Fibroblast of skin of left quadriceps (primary cell): ENCODE results near the gene ERBIN.
"Not testable (repeated sequence)": the region's sequence is repeated elsewhere in the genome, so short reads cannot be mapped to it uniquely, and the experiment has no call there.

Source experiments
- DNase-seq, 2 experiments: peaks; one replicate each; pipeline ENCODE4 v3.0.0-alpha.2; 2013; ENCODE audit warnings: low read depth in 2 of 2

The ERBIN gene

DNA sequence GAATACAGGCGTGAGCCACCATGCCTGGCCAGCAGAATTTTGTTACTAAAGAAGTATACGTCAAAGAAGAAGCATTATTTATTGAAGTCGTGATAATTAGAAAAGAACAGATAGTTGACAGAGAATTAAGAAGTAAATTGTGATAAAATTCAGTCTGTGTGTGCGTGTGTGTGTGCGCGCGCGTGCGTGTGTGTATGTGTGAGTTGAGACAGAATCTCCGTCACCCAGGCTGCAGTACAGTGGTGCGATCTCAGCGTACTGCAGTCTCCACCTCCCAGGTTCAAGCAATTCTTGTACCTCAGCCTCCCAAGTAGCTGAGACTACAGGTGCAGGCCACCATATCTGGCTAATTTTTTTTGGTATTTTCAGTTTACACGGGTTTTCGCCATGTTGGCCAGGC lies 77.8 kb downstream of the ERBIN start:
- DNase-seq: no peak

DNA sequence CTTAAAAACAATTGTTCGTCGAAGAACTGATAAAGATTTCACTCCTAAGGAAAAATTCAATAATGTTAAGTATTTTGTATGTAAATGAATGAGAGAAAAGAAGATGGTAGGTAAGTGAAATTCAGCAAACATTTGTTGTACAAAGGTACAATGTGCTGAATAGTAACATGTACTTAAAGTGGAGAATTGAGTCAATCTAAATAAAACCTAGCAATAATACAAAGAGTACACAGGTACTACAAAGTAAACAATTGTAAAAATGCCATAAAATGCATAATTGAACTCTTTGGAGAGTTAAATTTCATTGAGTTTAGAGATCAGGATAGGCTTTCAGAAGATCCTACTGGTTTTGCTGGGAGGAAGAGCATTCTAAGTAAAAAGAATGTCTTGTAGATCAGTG lies 82.9 kb downstream of the ERBIN start:
- DNase-seq: no peak

DNA sequence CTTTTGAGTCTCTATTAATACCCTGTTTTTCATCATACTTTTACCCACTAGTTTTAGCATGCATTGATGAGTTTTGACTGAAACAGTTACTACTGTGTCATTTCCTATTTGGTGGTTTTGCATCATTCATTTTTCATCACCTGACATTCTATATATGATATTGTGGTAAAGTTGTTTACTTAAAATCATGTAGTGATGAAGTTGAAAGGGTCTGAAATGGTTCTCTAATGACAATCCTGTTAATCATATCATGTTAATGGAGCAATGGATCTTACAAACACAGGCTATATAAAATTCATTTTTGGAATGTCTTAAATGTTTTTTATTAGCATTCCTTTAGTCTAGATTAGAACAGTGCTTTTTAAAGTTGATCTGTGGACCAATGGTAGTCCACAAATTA lies 84.1 kb downstream of the ERBIN start:
- peak; percentile 11 to 16 for DNase-seq

- no peak for DNase-seq
Observed at GRCh38 chr5:66012271-66012670, 85.9 kb downstream of the ERBIN start.

- DNase-seq: no peak
Observed at GRCh38 chr5:66013397-66013796, 87.0 kb downstream of the ERBIN start.

- DNase-seq: no peak
Observed at GRCh38 chr5:66013906-66014305, 87.5 kb downstream of the ERBIN start.

- no peak for DNase-seq
Observed at GRCh38 chr5:66015196-66015960, 89.0 kb downstream of the ERBIN start.

- DNase-seq: no peak
Observed at GRCh38 chr5:66021585-66021984, 95.2 kb downstream of the ERBIN start.

DNA sequence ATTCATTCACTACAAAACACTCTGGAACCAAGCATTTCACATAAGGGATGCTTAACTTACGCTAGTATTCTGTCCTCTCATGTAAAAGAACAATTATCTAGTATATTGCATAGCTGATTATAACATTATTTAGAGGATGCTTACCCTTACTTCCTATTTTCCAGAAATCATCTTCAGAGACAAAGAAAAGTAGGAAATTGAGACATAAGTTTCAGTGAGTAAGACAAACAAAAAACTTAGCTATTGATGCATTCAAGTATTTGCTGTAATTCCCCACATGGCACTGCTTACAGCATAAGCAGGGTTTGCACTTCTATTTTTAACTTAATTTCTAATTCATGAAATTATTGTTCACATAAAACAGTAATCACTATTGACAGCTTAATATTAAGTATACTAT lies 112.9 kb downstream of the ERBIN start:
- DNase-seq: no peak

DNA sequence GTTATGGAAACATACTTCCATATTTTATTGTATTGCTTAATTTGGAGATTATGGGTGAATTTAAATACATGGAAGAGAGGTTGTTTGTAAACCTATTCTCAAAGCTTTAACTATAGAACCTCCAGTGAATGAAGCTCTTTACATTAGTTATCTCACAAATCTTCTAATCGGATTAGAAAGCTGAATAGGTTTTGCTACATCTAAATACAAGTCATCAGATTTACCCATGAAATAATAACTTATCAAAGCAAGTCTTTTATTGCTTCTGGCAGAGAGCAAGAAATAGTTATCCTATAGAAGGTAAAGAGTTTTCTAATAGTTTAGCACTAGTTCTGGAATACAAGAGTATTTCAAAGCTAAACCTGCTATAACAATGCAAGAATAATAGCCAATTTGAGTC lies 113.3 kb downstream of the ERBIN start:
- DNase-seq: no peak

GRCh38 chr5:66041627-66042026 lies 115.3 kb downstream of the ERBIN start:
- no peak for DNase-seq

DNA sequence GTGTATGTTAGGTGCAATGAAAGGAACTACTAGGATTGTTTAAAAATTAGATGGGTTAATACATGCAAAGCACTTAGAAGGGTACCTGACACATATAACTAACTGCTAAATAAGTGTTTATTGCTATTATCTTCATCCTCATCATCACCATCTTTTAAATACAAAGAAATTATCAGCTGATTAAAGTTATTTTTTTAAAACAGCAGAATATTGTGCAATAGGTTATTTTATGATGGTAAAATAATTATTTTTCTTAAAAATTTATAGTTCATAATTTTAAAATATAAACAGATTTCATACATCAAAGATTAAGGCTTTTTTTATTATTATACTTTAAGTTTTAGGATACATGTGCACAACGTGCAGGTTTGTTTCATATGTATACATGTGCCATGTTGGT lies 130.9 kb downstream of the ERBIN start:
- DNase-seq: no peak

DNA sequence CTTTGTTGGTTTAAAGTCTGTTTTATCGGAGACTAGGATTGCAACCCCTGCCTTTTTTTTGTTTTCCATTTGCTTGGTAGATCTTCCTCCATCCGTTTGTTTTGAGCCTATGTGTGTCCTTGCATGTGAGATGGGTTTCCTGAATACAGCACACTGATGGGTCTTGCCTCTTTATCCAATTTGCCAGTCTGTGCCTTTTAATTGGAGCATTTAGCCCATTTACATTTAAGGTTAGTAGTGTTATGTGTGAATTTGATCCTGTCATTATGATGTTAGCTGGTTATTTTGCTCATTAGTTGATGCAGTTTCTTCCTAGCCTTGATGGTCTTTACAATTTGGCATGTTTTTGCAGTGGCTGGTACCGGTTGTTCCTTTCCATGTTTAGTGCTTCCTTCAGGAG lies 134.9 kb downstream of the ERBIN start:
- not testable (repeated sequence) for DNase-seq

DNA sequence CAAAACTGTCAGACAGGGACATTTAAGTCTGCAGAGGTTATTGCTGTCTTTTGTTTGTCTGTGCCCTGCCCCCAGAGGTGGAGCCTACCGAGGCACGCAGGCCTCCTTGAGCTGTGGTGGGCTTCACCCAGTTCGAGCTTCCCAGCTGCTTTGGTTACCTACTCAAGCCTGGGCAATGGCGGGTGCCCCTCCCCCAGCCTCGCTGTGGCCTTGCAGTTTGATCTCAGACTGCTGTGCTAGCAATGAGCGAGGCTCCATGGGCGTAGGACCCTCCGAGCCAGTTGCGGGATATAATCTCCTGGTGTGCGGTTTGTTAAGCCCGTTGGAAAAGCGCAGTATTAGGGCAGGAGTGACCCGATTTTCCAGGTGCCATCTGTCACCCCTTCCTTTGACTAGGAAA lies 136.7 kb downstream of the ERBIN start:
- not testable (repeated sequence) for DNase-seq

DNA sequence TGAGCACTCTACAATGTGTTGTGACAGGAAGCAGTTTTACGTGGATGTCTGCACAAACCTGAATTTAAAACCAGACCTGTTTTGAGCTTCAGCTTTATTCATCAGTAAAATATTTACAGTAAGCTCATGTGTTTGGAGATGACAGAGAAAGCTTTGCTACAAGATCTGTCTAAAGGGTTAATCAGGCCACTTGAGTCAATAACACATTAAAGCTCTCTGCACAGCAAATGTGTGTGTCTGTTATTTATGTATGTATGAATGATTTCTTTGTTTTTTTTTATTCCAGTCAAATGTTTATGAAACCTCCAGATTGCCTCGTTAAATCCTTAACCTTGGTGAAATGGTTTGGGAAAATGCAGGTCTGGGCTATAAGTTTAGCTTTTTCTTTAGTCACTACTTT lies 140.5 kb downstream of the ERBIN start:
- no peak for DNase-seq

GRCh38 chr5:66072031-66072430 lies 145.7 kb downstream of the ERBIN start:
- DNase-seq: no peak

DNA sequence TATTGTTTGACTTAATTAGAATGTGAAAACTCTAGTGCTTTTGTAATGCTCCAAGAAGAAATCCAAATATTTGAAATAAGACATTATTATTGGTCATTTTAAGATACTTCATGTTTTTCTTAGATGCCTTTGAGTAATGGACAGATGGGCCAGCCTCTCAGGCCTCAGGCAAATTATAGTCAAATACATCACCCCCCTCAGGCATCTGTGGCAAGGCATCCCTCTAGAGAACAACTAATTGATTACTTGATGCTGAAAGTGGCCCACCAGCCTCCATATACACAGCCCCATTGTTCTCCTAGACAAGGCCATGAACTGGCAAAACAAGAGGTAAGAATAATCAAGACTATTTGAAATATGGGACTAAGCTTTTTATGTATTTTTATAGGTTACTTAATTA lies 148.5 kb downstream of the ERBIN start:
- DNase-seq: no peak

- peak in 1 of 2 experiments; percentile 5 for DNase-seq
Observed at GRCh38 chr5:66080664-66081063, 154.3 kb downstream of the ERBIN start.

DNA sequence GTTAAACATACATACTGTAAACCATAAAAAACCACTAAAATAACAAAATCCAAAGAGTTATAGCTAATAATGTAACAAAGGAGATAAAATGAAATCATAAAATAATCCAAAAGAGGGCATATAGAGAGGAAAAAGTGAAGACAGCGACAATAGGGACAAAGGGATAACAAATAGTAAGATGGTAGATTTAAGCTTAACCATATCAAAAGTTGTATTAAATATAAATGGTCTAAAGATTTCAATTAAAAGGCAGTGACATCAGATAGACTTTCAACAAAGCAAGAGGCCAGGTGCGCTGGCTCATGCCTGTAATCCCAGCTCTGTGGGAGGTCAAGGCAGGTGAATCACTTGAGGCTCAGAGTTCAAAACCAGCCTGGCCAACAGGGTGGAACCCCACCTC lies 163.0 kb downstream of the ERBIN start:
- DNase-seq: no peak

DNA sequence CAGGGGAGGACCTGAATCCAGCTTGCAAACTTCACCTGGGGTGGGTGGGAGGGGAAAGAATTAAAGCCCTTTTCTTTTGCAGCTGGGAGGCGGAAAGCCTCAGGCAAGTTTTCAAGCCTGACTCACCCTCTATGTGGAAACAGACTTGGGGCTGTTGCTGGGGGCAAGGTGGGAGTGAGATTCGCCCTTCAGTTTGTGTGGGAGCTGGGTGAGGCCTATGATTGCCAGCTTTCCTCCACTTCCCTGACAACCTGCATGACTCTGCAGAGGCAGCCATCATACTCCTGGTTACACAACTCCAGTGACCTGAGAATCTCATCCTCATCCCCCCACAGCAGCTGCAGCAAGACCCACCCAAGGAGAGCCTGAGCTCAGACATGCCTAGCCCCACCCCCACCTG lies 174.5 kb downstream of the ERBIN start:
- no peak for DNase-seq

DNA sequence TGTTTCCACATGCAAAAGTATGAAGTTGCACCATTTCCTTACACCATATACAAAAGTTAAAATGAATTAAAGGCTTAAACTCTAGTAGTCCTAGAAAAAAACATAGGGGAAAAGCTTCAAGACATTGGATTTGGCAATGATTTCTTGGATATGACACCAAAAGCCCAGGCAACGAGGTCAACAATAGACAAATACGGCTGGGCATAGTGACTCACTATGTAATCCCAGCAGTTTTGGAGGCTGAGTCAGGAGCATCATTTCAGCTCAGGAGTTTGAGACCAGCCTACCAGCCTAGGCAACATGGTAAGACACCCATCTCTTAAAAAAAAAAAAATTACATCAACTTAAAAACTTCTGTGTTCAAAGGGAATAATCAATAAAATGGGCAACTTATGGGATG lies 186.8 kb downstream of the ERBIN start:
- peak in 1 of 2 experiments; percentile 0 for DNase-seq

DNA sequence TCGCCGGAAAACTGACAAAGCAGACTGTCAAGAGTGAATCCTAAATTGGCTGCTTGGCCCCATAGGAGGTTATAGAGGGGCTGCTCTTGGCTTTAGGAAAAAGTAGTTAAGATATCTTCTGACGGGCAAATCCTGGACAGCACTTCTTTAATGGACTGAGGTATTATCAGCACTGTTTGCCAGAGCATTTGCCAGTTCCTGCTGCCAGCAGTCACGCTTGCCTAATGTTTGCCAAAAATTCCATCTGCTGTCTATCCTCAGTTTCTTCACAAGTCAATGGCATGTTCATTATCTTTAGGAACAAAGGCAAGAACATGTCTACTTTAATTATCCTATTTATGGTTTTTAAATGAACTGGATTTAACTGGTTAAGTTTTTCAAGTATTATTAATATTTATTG lies 191.9 kb downstream of the ERBIN start:
- DNase-seq: no peak

DNA sequence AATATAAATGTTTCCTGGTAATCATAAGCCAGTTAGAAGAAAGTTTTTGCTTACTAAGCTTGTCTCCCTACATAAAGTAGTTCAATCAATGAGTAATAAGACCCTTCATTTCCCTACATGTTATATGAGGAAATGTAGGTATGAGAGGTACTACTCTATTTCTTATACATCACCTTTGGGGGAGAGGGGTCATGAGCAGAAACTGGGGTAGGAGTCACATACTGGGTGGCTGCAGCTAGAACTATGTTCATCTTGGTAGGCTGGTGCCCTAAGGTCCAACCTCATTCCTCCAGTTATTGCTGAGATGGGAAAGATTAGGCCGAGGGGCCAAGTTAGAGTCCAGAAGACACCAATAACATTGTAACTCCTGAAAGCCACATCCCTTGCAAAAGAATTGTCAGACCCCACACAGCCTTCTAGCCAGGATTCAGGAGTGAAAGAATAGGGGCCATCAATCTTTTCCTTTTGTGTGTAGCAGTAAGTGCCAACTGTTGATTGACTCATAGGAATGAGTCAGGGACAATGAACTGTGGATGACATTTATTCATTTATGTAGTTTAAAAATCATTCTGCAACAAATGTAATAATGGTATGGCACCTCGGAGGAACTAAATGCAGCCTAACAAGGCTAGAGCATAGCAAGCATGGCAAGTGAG lies 196.1 kb downstream of the ERBIN start:
- peak in 1 of 2 experiments; percentile 0 for DNase-seq

DNA sequence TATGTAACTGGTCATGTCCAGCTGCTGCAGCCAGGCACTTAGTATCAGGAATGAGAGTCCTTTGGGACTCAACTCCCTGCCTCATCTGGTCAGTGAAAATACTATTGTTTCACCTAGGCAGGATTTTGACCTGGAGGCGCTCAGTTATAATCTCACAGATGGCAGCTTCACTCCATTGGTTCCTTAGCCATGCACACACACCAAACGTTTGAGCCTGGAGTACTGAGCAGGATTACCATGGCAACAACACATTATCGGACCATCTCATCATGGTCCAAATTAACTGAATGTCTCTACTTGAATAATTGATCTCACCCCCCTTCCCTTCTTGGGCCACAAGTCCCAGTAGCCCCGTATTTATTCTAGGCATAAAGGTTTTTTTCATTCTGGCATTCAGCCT lies 202.8 kb downstream of the ERBIN start:
- no peak for DNase-seq
